Adrenal gland (tissue), 12 donors: ENCODE results near the gene DIAPH1. TPM values are rescaled to one million over a fixed set of nuclear protein-coding genes. Genes with fewer than 3 reads are reported as not detected.

Experiments used
- DNase-seq, 7 donors: peaks; one replicate each; pipeline ENCODE4 v3.0.0-alpha.2; 2019 to 2020
- H3K27ac ChIP-seq, 5 donors: fragments of 200-600 bp; sonication (generic) in 4 of 5; 1 replicate in 3 of 5; 2 replicates in 2 of 5; pipeline versions ENCODE4 v1.5.1 to v1.8.0; 2016 to 2020; ENCODE audit warnings: mild to moderate bottlenecking in 1 of 5
- H3K27me3 ChIP-seq: fragments of 200-600 bp; 2 replicates; pipeline ENCODE4 v1.8.0; 2021
- H3K36me3 ChIP-seq, 2 donors: fragments of 200-600 bp; replicated peaks in 1 of 2; 1 replicate in 1 of 2; 2 replicates in 1 of 2; pipeline versions ENCODE4 v1.5.1 to v1.8.0; 2018 to 2022
- H3K4me1 ChIP-seq, 2 donors: fragments of 200-600 bp; replicated peaks in 1 of 2; 1 replicate in 1 of 2; 2 replicates in 1 of 2; pipeline versions ENCODE4 v1.5.1 to v1.8.0; 2018 to 2021
- H3K4me3 ChIP-seq, 4 donors: fragments of 200-600 bp; sonication (generic) in 3 of 4; one replicate each; pipeline ENCODE4 v1.5.1; 2016 to 2018
- H3K9me3 ChIP-seq, 3 donors: fragments of 200-600 bp; sonication (generic) in 1 of 3; replicated peaks in 1 of 3; 1 replicate in 2 of 3; 2 replicates in 1 of 3; pipeline versions ENCODE4 v1.5.1 to v1.8.0; 2016 to 2021
- POLR2A ChIP-seq, 2 donors: fragments of 450-650 bp; IDR thresholded peaks; one replicate each; pipeline ENCODE4 v1.6.1; 2017; ENCODE audit warnings: antibody characterized with exemption in 2 of 2, mild to moderate bottlenecking in 2 of 2, moderate library complexity in 1 of 2
- WGBS, 4 donors: extraction: QIAGEN DNeasy Blood & Tissue Kit in 2 of 4; methylation state at CpG; one replicate each; pipeline versions ENCODE4 v1.1.5 to v1.1.7; 2013 to 2017; 5-methylcytosine and 5-hydroxymethylcytosine counted together
- intact Hi-C, 2 donors: fragments of 100-400 bp; cut with DNase I; formaldehyde crosslinking; loops; one replicate each; pipeline versions ENCODE4 v1.14.1 to v1.15.0; 2022 to 2023
- polyA plus RNA-seq, 3 donors: library from polyadenylated mRNA; stranded (reverse); fragments of 200-250 nt in 2 of 3; fragments of 350-450 nt in 1 of 3; fragmentation: Illumina TruSeq in 1 of 3; extraction: RNeasy Lipid Tissue Mini Kit (QIAGEN cat#74804) in 1 of 3; gene quantifications; one replicate each; pipeline ENCODE4 v1.2.3, GENCODE V29; 2013 to 2014
- total RNA-seq, 9 donors: library from RNA; depleted of rRNA in 4 of 9; stranded (reverse); fragments of >200 nt in 4 of 9; fragments of 120-200 nt in 1 of 9; fragmentation: NEBNext Ultra II Directional in 1 of 9; extraction: Animal tissue kit (Norgen Biotek cat#: 25700) in 1 of 9; gene quantifications; one replicate each; pipeline versions ENCODE4 v1.1.0 to v1.2.4, GENCODE V29; 2013 to 2023
- TF ChIP-seq, protein P1 (sequence below), 6 experiments: fragments of 450-650 bp in 4 of 6; fragments of 200-600 bp in 2 of 6; sonication (generic) in 1 of 6; IDR thresholded peaks; 1 replicate in 5 of 6; 2 replicates in 1 of 6; pipeline versions ENCODE4 v1.5.1 to v1.8.0; 2016 to 2021; ENCODE audit warnings: antibody characterized with exemption in 6 of 6, mild to moderate bottlenecking in 2 of 6, moderate library complexity in 1 of 6
- donor health status: healthy with polysubstance abuse.
- donor health status: Bipolar disorder and iron deficiency.
- donor health status: DM: yes; HTN: yes; CAD: no.
- donor health status: DM: no; HTN: no; CAD: no.
- donor health status: DM: no; HTN: no; CAD: no.
- donor health status: DM: yes; HTN: yes; CAD: no.

DIAPH1 gene
- total and polyA plus RNA-seq, 12 donors, result 17.8 to 91.2 (median 48.8) TPM

- Histone ChIP-seq H3K9me3 (no peaks in the 10 kb centered on the region), H3K36me3 (no peaks in the 10 kb centered on the region), H3K27me3 (no peaks in the 10 kb centered on the region), H3K27ac (no peak overlapping the region), H3K4me1 (peaks cover 4 to 46% of the 10 kb centered on the region in 2 donors), H3K4me3 (no peak overlapping the region)
- DNase-seq, result no peak
- TF ChIP-seq POLR2A (IDR thresholded peaks at IDR 0.05), result no peak
- TF ChIP-seq, protein P1, sequence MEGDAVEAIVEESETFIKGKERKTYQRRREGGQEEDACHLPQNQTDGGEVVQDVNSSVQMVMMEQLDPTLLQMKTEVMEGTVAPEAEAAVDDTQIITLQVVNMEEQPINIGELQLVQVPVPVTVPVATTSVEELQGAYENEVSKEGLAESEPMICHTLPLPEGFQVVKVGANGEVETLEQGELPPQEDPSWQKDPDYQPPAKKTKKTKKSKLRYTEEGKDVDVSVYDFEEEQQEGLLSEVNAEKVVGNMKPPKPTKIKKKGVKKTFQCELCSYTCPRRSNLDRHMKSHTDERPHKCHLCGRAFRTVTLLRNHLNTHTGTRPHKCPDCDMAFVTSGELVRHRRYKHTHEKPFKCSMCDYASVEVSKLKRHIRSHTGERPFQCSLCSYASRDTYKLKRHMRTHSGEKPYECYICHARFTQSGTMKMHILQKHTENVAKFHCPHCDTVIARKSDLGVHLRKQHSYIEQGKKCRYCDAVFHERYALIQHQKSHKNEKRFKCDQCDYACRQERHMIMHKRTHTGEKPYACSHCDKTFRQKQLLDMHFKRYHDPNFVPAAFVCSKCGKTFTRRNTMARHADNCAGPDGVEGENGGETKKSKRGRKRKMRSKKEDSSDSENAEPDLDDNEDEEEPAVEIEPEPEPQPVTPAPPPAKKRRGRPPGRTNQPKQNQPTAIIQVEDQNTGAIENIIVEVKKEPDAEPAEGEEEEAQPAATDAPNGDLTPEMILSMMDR (IDR thresholded peaks at IDR 0.05), result no peak
- 92 to 94% (median 92%) methylated on average over 6 to 7 of the region's 7 CpGs for WGBS, 4 donors
- intact Hi-C loops, result no loop called here
Measured at GRCh38 chr5:141487131-141487530, 131.7 kb downstream of the DIAPH1 start.

- no peaks in the 10 kb centered on the region for H3K9me3 ChIP-seq
- peaks cover 4 to 36% of the 10 kb centered on the region in 2 donors for H3K4me1 ChIP-seq
Measured at GRCh38 chr5:141486091-141486490, 132.7 kb downstream of the DIAPH1 start.

GRCh38 chr5:141485321-141486055 is 133.3 kb downstream of the DIAPH1 start:
- Histone ChIP-seq H3K9me3 (no peaks in the 10 kb centered on the region), H3K36me3 (no peaks in the 10 kb centered on the region), H3K27me3 (no peaks in the 10 kb centered on the region), H3K4me1 (peaks cover 4 to 36% of the 10 kb centered on the region in 2 donors), H3K4me3 (peak overlapping the region in 1 of 4 donors; percentile 51), H3K27ac (peak overlapping the region in 1 of 5 donors; percentile 9)
- intact Hi-C loops, result no loop called here
- no peak for TF ChIP-seq POLR2A (IDR thresholded peaks at IDR 0.05)
- TF ChIP-seq, protein P1 (IDR thresholded peaks at IDR 0.05), result no peak
- DNase-seq, result peak in 1 of 7 donors; percentile 54
- 58 to 80% (median 62%) methylated on average over 19 to 38 of the region's 38 CpGs for WGBS, 4 donors

More at GRCh38 chr5:141486091-141486490, 132.7 kb downstream of the DIAPH1 start:
- TF ChIP-seq POLR2A (IDR thresholded peaks at IDR 0.05), result no peak
- peak in 1 of 7 donors; percentile 52 for DNase-seq
- intact Hi-C loops, result no loop called here
- 88 to 95% (median 93%) methylated on average over 6 to 9 of the region's 9 CpGs for WGBS, 4 donors
- Histone ChIP-seq H3K27me3 (no peaks in the 10 kb centered on the region), H3K36me3 (no peaks in the 10 kb centered on the region), H3K27ac (no peak overlapping the region), H3K4me3 (no peak overlapping the region)

- WGBS, 4 donors, result 5 to 8% (median 6%) methylated on average over 25 to 39 of the region's 39 CpGs
- intact Hi-C loops, result no loop called here
Measured at GRCh38 chr5:141484641-141485311, 134.0 kb downstream of the DIAPH1 start, which contains the start of gene PCDHGC4. Gene PCDHGC4, plus strand, starts transcription at chr5:141485030. Its CDS starts 144 bp downstream, at chr5:141485174.

More at GRCh38 chr5:141484641-141485311, 134.0 kb downstream of the DIAPH1 start, which contains the start of gene PCDHGC4:
- Histone ChIP-seq H3K9me3 (no peaks in the 10 kb centered on the region), H3K27ac (peak within 1 kb of the TSS in 1 of 5 donors; percentile 9), H3K27me3 (no peaks in the 10 kb centered on the region), H3K36me3 (no peaks in the 10 kb centered on the region), H3K4me3 (peak within 1 kb of the TSS in 2 of 4 donors; percentile 13 to 51), H3K4me1 (peaks cover 4 to 36% of the 10 kb centered on the region in 2 donors)
- DNase-seq, result peak in 1 of 7 donors; percentile 26
- TF ChIP-seq, protein P1 (IDR thresholded peaks at IDR 0.05), result no peak
- TF ChIP-seq POLR2A (IDR thresholded peaks at IDR 0.05), result no peak
